Nephron progenitor cell (in vitro differentiated cells): ENCODE results near the gene WDR3.

Experiments
- DNase-seq: peaks from one replicate; pipeline ENCODE4 v3.0.0; 2021
- H3K27ac Mint-ChIP-seq: 2 replicates; pipeline ENCODE4 v1.8.0; 2021; ENCODE audit warnings: mild to moderate bottlenecking, moderate library complexity, mixed read lengths
- H3K27me3 Mint-ChIP-seq: 2 replicates; pipeline ENCODE4 v1.8.0; 2021; ENCODE audit warnings: mild to moderate bottlenecking, low read depth, mixed read lengths; ENCODE audit not compliant: poor library complexity
- H3K36me3 Mint-ChIP-seq: 2 replicates; pipeline ENCODE4 v1.8.0; 2021; ENCODE audit warnings: low read depth, mixed read lengths
- H3K4me1 Mint-ChIP-seq: 2 replicates; pipeline ENCODE4 v1.8.0; 2021; ENCODE audit warnings: mixed read lengths
- H3K4me3 Mint-ChIP-seq: 2 replicates; pipeline ENCODE4 v1.8.0; 2021; ENCODE audit warnings: mild to moderate bottlenecking, moderate library complexity, mixed read lengths
- H3K9me3 Mint-ChIP-seq: 2 replicates; pipeline ENCODE4 v1.8.0; 2021; ENCODE audit warnings: mild to moderate bottlenecking, moderate library complexity, mixed read lengths
- TF ChIP-seq, protein P1 (sequence below): fragments of 200-600 bp; sonication (generic); IDR thresholded peaks from 2 replicates; pipeline ENCODE4 v1.5.0; 2021; ENCODE audit warnings: antibody characterized with exemption

The WDR3 gene

DNA sequence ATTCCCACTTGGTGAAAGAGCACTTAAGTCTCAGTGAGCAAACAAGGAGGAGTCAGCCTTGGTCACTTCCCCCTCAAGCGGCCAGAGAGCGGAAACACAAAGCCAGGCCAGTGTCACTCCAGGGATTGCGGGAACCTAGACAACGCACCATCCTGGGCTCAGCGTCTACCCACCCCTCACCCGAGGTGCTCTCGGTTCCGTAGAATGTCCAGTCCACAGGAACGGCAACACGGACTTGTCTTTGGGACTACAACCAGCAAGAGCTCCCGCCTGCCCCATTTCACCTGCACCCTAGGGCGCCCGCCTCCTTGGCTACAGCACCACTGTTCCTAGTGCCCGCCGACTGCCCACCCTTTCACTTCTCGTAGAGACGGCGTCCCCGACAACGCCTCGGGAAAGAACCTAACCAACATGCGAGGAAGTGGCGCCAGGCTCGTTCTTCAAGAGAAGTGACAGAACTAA, 627 bp upstream of the WDR3 start:
- peak; percentile 60 for DNase-seq
- Mint-ChIP-seq H3K9me3 (no peaks in the 10 kb centered on the region), H3K27ac (peak overlapping the region; percentile 97), H3K36me3 (peaks cover 10% of the 10 kb centered on the region), H3K4me1 (peaks cover 44% of the 10 kb centered on the region), H3K4me3 (peak overlapping the region; percentile 99), H3K27me3 (no peaks in the 10 kb centered on the region)
- TF ChIP-seq, protein P1, sequence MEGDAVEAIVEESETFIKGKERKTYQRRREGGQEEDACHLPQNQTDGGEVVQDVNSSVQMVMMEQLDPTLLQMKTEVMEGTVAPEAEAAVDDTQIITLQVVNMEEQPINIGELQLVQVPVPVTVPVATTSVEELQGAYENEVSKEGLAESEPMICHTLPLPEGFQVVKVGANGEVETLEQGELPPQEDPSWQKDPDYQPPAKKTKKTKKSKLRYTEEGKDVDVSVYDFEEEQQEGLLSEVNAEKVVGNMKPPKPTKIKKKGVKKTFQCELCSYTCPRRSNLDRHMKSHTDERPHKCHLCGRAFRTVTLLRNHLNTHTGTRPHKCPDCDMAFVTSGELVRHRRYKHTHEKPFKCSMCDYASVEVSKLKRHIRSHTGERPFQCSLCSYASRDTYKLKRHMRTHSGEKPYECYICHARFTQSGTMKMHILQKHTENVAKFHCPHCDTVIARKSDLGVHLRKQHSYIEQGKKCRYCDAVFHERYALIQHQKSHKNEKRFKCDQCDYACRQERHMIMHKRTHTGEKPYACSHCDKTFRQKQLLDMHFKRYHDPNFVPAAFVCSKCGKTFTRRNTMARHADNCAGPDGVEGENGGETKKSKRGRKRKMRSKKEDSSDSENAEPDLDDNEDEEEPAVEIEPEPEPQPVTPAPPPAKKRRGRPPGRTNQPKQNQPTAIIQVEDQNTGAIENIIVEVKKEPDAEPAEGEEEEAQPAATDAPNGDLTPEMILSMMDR, result no peak

DNA sequence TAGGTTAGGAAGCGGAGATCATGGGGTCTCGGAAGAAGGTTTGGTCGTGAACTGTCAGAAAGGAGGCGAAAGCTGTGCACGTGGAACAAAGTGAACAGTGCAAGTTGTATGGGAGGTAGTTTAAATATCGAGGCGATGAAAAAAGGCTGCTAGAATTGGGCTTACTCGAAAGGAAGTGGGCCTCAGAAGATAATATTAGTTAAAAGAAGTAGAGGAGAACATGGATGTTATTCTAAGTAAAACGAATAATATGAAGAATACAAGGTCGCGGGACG, 571 bp downstream of the WDR3 start:
- Mint-ChIP-seq H3K27ac (peak overlapping the region; percentile 97), H3K27me3 (no peaks in the 10 kb centered on the region), H3K9me3 (no peaks in the 10 kb centered on the region), H3K36me3 (peaks cover 12% of the 10 kb centered on the region), H3K4me1 (peaks cover 44% of the 10 kb centered on the region), H3K4me3 (peak overlapping the region; percentile 99)
- TF ChIP-seq, protein P1, result no peak
- DNase-seq, result no peak

DNA sequence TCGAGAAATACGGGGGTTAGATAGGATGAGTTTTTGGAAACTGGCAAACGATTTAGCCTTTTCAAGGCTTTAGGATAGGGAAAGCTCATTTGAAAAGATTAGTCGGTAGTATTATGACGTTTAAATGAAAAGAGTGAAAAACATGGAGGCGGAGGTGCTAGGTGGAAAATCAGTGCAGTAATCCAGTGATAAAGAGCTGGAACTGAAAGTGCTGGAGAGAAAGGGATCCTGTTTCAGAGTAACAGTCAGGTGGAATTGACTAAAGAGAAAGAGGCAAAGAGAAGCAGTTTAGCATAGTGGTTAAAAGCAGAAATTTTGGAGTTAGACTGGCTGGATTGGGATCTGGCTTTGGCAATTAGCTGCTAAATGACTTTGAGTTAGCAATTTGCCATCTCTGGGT, 945 bp downstream of the WDR3 start:
- Mint-ChIP-seq H3K9me3 (no peaks in the 10 kb centered on the region), H3K27ac (peak overlapping the region; percentile 97), H3K4me3 (peak overlapping the region; percentile 99), H3K36me3 (peaks cover 12% of the 10 kb centered on the region), H3K4me1 (peaks cover 44% of the 10 kb centered on the region), H3K27me3 (no peaks in the 10 kb centered on the region)
- TF ChIP-seq, protein P1, result no peak
- no peak for DNase-seq

DNA sequence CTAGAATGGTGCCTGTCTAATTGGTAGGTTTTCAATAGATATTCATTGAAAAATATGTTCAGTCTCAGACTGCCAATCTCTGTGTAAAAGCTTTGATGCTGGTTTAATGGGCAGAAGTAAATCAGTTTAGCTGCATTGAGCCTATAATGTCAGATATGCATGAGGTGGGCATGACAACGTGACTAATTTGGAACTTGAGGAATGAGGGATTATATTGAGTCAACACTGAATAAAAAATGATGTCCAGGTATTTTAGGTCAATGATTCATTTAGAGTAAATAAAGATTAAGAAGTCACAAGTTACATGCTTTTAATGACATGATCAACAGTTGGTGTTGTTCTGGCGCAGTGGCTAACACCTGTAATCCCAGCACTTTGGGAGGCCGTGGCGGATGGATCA, 3.0 kb downstream of the WDR3 start:
- Mint-ChIP-seq H3K36me3 (peaks cover 14% of the 10 kb centered on the region), H3K4me1 (peaks cover 37% of the 10 kb centered on the region), H3K27me3 (no peaks in the 10 kb centered on the region), H3K9me3 (no peaks in the 10 kb centered on the region), H3K4me3 (no peak overlapping the region), H3K27ac (no peak overlapping the region)
- TF ChIP-seq, protein P1, result no peak
- DNase-seq, result no peak

GRCh38 chr1:117933769-117934168, 4.2 kb downstream of the WDR3 start:
- no peaks in the 10 kb centered on the region for H3K9me3 Mint-ChIP-seq
- H3K4me3 Mint-ChIP-seq, result no peak overlapping the region
- TF ChIP-seq, protein P1, result no peak

DNA sequence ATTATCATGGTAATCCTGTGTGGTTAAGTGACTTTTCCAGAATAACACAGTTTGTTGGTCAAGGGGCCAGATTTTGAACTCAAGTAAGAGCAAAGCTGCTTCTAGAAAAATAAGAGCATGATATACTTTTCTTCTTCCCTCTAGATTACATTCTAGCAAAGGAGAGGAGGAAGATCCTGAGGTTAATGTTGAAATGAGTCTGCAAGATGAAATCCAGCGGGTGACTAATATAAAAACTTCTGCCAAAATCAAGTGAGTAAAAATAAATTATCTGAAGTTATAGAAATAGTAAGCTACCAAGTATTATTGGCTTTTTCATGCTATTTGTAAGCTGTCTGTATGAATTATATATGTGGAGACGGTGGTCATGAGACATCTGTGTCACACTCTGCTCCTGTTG, 12.8 kb downstream of the WDR3 start:
- no peak overlapping the region for H3K27ac Mint-ChIP-seq
- peaks cover 65% of the 10 kb centered on the region for H3K36me3 Mint-ChIP-seq
- TF ChIP-seq, protein P1, result no peak
- H3K4me3 Mint-ChIP-seq, result no peak overlapping the region
- H3K4me1 Mint-ChIP-seq, result no peaks in the 10 kb centered on the region
- no peak for DNase-seq
- H3K9me3 Mint-ChIP-seq, result no peaks in the 10 kb centered on the region
- no peaks in the 10 kb centered on the region for H3K27me3 Mint-ChIP-seq

More at GRCh38 chr1:117933769-117934168, 4.2 kb downstream of the WDR3 start:
- Mint-ChIP-seq H3K27me3 (no peaks in the 10 kb centered on the region), H3K27ac (no peak overlapping the region), H3K4me1 (peaks cover 29% of the 10 kb centered on the region), H3K36me3 (peaks cover 25% of the 10 kb centered on the region)
- DNase-seq, result no peak
